HEK293T (cell line): ENCODE results near the gene SLC2A13.

Experiments used
- ARNT ChIP-seq: fragments of 450-650 bp; IDR thresholded peaks from 2 replicates; pipeline ENCODE4 v1.6.1; 2017; ENCODE audit warnings: mild to moderate bottlenecking
- BHLHE40 ChIP-seq: fragments of 450-650 bp; IDR thresholded peaks from 2 replicates; pipeline ENCODE4 v1.6.1; 2016; ENCODE audit warnings: mild to moderate bottlenecking, moderate library complexity, borderline replicate concordance
- FOXA1 ChIP-seq: fragments of 450-650 bp; IDR thresholded peaks from 2 replicates; pipeline ENCODE4 v1.6.1; 2016; ENCODE audit warnings: mild to moderate bottlenecking
- FOXK2 ChIP-seq: fragments of 450-650 bp; IDR thresholded peaks from 2 replicates; pipeline ENCODE4 v1.6.1; 2016; ENCODE audit warnings: mild to moderate bottlenecking
- FOXM1 ChIP-seq: fragments of 450-650 bp; IDR thresholded peaks from 2 replicates; pipeline ENCODE4 v1.6.1; 2017; ENCODE audit warnings: mild to moderate bottlenecking, borderline replicate concordance
- HDGF ChIP-seq: fragments of 450-650 bp; IDR thresholded peaks from 2 replicates; pipeline ENCODE4 v1.6.1; 2017; ENCODE audit warnings: antibody characterized with exemption, borderline replicate concordance
- L3MBTL2 ChIP-seq: fragments of 450-650 bp; conservative IDR thresholded peaks from 2 replicates; pipeline ENCODE4 v1.6.1; 2016; ENCODE audit warnings: mild to moderate bottlenecking
- LEF1 ChIP-seq: fragments of 450-650 bp; IDR thresholded peaks from 2 replicates; pipeline ENCODE4 v1.6.1; 2017; ENCODE audit warnings: mild to moderate bottlenecking, borderline replicate concordance
- NFRKB ChIP-seq: fragments of 450-650 bp; IDR thresholded peaks from 2 replicates; pipeline ENCODE4 v1.6.1; 2016; ENCODE audit warnings: mild to moderate bottlenecking, moderate library complexity
- SP1 ChIP-seq: fragments of 450-650 bp; IDR thresholded peaks from 2 replicates; pipeline ENCODE4 v1.6.1; 2017
- TARDBP ChIP-seq: fragments of 450-650 bp; IDR thresholded peaks from 2 replicates; pipeline ENCODE4 v1.6.1; 2016
- ZNF384 ChIP-seq: fragments of 450-650 bp; IDR thresholded peaks from 2 replicates; pipeline ENCODE4 v1.6.1; 2016

DNA sequence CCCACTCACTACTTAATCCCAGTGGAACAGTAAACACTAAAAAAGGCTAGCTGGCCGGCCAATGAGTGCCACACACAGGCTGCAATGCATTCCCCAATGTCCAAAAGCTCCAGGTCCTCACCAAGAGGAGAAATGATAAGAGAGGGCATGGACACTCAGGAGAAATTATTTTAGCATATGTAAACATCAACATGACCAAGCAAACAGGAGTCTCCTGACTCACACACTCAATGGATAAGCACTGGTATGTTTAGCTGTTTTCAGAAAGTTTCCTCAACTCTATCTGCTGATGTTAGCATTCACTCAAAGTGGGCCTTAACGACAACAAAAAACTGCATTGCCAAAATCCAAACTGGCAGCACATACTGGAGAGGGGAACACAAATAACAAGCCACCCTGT lies 105.0 kb downstream of the SLC2A13 start:
- TF ChIP-seq ARNT: no peak
- no peak for TF ChIP-seq L3MBTL2
- no peak for TF ChIP-seq NFRKB
- no peak for TF ChIP-seq SP1
- no peak for TF ChIP-seq BHLHE40
- no peak for TF ChIP-seq TARDBP
- no peak for TF ChIP-seq LEF1
- no peak for TF ChIP-seq FOXA1
- TF ChIP-seq ZNF384: no peak
- no peak for TF ChIP-seq FOXM1
- TF ChIP-seq HDGF: no peak
- no peak for TF ChIP-seq FOXK2
